Endothelial cell of umbilical vein (primary cell): Measurements from ENCODE around the gene BEST2.
"Not testable (repeated sequence)": the region's sequence is repeated elsewhere in the genome, so short reads cannot be mapped to it uniquely, and the experiment has no call there.

Experiments used
- CTCF ChIP-seq, 2 donors: IDR thresholded peaks; 1 replicate in 1 of 2; 2 replicates in 1 of 2; pipeline ENCODE4 v1.5.1; 2011; ENCODE audit warnings: low read length in 2 of 2, mild to moderate bottlenecking in 2 of 2, moderate library complexity in 2 of 2, control low read depth in 1 of 2, inconsistent platforms in 1 of 2, low read depth in 1 of 2; ENCODE audit not compliant: insufficient read depth in 1 of 2; ENCODE audit errors: extremely low read depth in 1 of 2
- JUN ChIP-seq: IDR thresholded peaks from 2 replicates; pipeline ENCODE4 v1.6.1; 2011; ENCODE audit warnings: borderline replicate concordance, low read depth; ENCODE audit not compliant: insufficient read length, insufficient read depth

GRCh38 chr19:12712077-12712476 lies 39.5 kb upstream of the BEST2 start:
- not testable (repeated sequence) for TF ChIP-seq JUN; CTCF (IDR thresholded peaks at IDR 0.05; ENCODE audit: extremely low read depth in 1 of 2, insufficient read depth in 1 of 2, low read depth in 1 of 2, low read length in 2 of 2)
